ENCODE data around the gene KLK4. TPM values are rescaled to one million over a fixed set of nuclear protein-coding genes. Genes with fewer than 3 reads are reported as not detected.

The KLK4 gene
- total and polyA plus RNA-seq, 9 of the 15 experiments (the other 6 are each of a cell fraction or from before 2014, with no cell fraction given): not detected

DNA sequence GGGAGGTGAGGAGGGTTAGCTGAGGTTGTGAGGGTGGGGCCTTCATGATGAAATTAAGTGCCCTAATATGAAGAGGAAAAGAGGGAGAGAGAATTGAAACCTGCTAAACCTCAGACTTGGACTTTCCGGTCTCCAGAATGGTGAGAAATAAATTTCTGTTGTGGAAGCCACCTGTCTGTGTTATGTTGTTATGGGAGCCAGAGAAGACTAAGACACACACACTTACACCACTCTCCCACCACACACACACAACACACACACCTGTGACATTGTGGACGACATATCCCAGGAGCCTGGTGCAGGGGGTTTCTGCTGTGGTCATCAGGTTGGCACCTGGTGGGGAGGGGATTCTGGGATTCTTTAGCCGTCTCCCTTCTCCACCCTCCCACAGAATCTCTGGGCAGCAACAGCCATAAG is 14.0 kb downstream of the KLK4 start (continued):
- no peak for TF ChIP-seq POU5F1 (IDR thresholded peaks at IDR 0.05; ENCODE audit: borderline replicate concordance, low read depth, low read length, partially characterized antibody)

DNA sequence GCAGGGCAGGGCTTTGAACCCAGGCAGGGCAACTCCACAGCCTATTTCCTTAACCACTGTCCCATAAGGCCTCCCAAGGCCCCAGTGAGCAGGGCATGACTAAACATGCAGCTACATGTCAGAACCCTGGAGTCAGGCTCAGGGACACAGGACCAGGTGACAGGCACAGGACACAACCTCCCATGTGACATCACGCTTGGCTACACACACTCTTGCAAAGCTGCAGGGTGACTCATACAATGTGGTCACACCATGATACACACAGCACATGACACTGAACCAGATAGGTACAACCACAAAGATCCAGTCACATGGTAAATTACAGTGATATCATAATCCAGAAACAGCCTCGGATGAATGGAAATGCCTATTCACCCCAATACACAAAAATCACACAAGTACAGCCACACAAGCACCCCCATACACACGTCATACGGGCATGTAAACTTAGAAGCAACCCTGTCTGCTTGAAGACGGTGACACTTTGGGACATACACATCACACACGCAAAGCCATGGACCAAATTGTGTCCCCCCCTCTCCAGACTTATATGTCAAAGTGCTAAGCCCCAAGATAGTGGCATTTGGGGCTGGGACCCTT is 14.5 kb downstream of the KLK4 start:
- no peak overlapping the region for H3K27ac ChIP-seq (ENCODE audit: extremely low read depth, low read depth, low read length)
- H3K27me3 ChIP-seq (ENCODE audit: control insufficient read depth in 2 of 2, insufficient read depth in 2 of 2, low read length in 2 of 2): peaks cover 0 to 14% of the 10 kb centered on the region in 2 experiments; a peak in 2 of 5 replicates
- peak; percentile 40 to 67 (median 54) for DNase-seq (ENCODE audit: extremely low read depth in 1 of 4, low spot score in 3 of 4)
- H3K4me2 ChIP-seq (ENCODE audit: insufficient read depth, low read length): peak overlapping the region; percentile 38; the same call in 1 of the 2 replicates
- ATAC-seq: peak; percentile 77
- peak overlapping the region in 1 of 2 experiments; percentile 29; a peak in 1 of 4 replicates for H3K9ac ChIP-seq (ENCODE audit: insufficient read depth in 1 of 2, low read depth in 2 of 2, low read length in 2 of 2)
- WGBS (ENCODE audit: insufficient coverage, low coverage, missing lambda C conversion rate): 7% methylated on average over 6 of the region's 6 CpGs
- no peaks in the 10 kb centered on the region for H3K79me2 ChIP-seq (ENCODE audit: control insufficient read depth, insufficient read depth, low read length)
- peaks cover 4% of the 10 kb centered on the region for H3K9me1 ChIP-seq (ENCODE audit: control insufficient read depth, insufficient read depth, low read length)
- no peaks in the 10 kb centered on the region for H3K36me3 ChIP-seq (ENCODE audit: control insufficient read depth, insufficient read depth, low read length)
- no peaks in the 10 kb centered on the region for H4K20me1 ChIP-seq (replicated peaks; ENCODE audit: control insufficient read depth, insufficient read depth, low read length)
- in situ Hi-C loops (cut with MboI): no loop called here
- FAIRE-seq: peak; percentile 15
- peak overlapping the region; percentile 63; the same call in 1 of the 2 replicates for H2AFZ ChIP-seq (ENCODE audit: low read depth, low read length)
- H3K4me1 ChIP-seq (replicated peaks in 1 of 2; ENCODE audit: control insufficient read depth in 2 of 2, insufficient read depth in 2 of 2, low read length in 2 of 2): peaks cover 0 to 11% of the 10 kb centered on the region in 2 experiments; a peak in 3 of 5 replicates
- no TSS peak for BruUV-seq (replicated peaks)
- H3K4me3 ChIP-seq: no peak overlapping the region
- H3K9me3 ChIP-seq (replicated peaks; ENCODE audit: control insufficient read depth, insufficient read depth, low read depth, low read length): 0 out of 2 replicates have a peak, but pooled peaks cover 3% of the 10 kb centered on the region
- intact Hi-C loops (cut with micrococcal nuclease): no loop called here
- CTCF ChIA-PET (ENCODE audit: low intra/inter-chr PET ratio): no interaction called here
- POLR2A ChIA-PET: interaction anchor here (1.5 kb wide), 1 partner anchor 92 kb away, joined by 6 read pairs; no protein-coding TSS in a partner anchor
- TF ChIP-seq TBP (optimal IDR thresholded peaks at IDR 0.05; ENCODE audit: low read depth, low read length) (peak; percentile 73), SIN3A (IDR thresholded peaks at IDR 0.05; ENCODE audit: borderline replicate concordance in 2 of 2, control insufficient read depth in 1 of 2, low read depth in 2 of 2, low read length in 2 of 2) (no peak), KDM4B (IDR thresholded peaks at IDR 0.05; ENCODE audit: borderline replicate concordance in 2 of 2, low read depth in 1 of 2) (no peak), BRCA1 (IDR thresholded peaks at IDR 0.05) (no peak), BRCA1 (CRISPR knock-in tag; IDR thresholded peaks at IDR 0.05) (no peak), ZNF75A (CRISPR knock-in tag; IDR thresholded peaks at IDR 0.05) (no peak), ZNF274 (IDR thresholded peaks at IDR 0.05; ENCODE audit: borderline replicate concordance, low read depth, low read length) (no peak), ZNF551 (CRISPR knock-in tag; IDR thresholded peaks at IDR 0.05) (no peak), GABPA (tag; conservative IDR thresholded peaks at IDR 0.05; ENCODE audit: low read depth) (no peak), TARDBP (IDR thresholded peaks at IDR 0.05) (no peak), LEF1 (IDR thresholded peaks at IDR 0.05) (peak; percentile 70; the same call in 1 of the 2 replicates), ZC3H11A (IDR thresholded peaks at IDR 0.05; ENCODE audit: low read depth, low read length) (no peak)
- TF ChIP-seq, protein P1, sequence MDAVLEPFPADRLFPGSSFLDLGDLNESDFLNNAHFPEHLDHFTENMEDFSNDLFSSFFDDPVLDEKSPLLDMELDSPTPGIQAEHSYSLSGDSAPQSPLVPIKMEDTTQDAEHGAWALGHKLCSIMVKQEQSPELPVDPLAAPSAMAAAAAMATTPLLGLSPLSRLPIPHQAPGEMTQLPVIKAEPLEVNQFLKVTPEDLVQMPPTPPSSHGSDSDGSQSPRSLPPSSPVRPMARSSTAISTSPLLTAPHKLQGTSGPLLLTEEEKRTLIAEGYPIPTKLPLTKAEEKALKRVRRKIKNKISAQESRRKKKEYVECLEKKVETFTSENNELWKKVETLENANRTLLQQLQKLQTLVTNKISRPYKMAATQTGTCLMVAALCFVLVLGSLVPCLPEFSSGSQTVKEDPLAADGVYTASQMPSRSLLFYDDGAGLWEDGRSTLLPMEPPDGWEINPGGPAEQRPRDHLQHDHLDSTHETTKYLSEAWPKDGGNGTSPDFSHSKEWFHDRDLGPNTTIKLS (IDR thresholded peaks at IDR 0.05; ENCODE audit: borderline replicate concordance, low read depth): no peak
- TF ChIP-seq, protein P2, sequence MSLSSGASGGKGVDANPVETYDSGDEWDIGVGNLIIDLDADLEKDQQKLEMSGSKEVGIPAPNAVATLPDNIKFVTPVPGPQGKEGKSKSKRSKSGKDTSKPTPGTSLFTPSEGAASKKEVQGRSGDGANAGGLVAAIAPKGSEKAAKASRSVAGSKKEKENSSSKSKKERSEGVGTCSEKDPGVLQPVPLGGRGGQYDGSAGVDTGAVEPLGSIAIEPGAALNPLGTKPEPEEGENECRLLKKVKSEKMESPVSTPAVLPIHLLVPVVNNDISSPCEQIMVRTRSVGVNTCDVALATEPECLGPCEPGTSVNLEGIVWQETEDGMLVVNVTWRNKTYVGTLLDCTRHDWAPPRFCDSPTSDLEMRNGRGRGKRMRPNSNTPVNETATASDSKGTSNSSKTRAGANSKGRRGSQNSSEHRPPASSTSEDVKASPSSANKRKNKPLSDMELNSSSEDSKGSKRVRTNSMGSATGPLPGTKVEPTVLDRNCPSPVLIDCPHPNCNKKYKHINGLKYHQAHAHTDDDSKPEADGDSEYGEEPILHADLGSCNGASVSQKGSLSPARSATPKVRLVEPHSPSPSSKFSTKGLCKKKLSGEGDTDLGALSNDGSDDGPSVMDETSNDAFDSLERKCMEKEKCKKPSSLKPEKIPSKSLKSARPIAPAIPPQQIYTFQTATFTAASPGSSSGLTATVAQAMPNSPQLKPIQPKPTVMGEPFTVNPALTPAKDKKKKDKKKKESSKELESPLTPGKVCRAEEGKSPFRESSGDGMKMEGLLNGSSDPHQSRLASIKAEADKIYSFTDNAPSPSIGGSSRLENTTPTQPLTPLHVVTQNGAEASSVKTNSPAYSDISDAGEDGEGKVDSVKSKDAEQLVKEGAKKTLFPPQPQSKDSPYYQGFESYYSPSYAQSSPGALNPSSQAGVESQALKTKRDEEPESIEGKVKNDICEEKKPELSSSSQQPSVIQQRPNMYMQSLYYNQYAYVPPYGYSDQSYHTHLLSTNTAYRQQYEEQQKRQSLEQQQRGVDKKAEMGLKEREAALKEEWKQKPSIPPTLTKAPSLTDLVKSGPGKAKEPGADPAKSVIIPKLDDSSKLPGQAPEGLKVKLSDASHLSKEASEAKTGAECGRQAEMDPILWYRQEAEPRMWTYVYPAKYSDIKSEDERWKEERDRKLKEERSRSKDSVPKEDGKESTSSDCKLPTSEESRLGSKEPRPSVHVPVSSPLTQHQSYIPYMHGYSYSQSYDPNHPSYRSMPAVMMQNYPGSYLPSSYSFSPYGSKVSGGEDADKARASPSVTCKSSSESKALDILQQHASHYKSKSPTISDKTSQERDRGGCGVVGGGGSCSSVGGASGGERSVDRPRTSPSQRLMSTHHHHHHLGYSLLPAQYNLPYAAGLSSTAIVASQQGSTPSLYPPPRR (CRISPR knock-in tag; IDR thresholded peaks at IDR 0.05; ENCODE audit: borderline replicate concordance): no peak

All from K562 (cell line).